GM12891 (cell line): ENCODE results near the gene EHD4.

Experiments
- POLR2A ChIP-seq: IDR thresholded peaks from 2 replicates; pipeline ENCODE4 v1.6.1; 2011; ENCODE audit warnings: low read depth, low read length, control low read depth
- SPI1 ChIP-seq: IDR thresholded peaks from 2 replicates; pipeline ENCODE4 v1.6.1; 2011; ENCODE audit warnings: low read depth, low read length, control low read depth
- TAF1 ChIP-seq: IDR thresholded peaks from 2 replicates; pipeline ENCODE4 v1.6.1; 2011; ENCODE audit warnings: low read depth, low read length, control low read depth

DNA sequence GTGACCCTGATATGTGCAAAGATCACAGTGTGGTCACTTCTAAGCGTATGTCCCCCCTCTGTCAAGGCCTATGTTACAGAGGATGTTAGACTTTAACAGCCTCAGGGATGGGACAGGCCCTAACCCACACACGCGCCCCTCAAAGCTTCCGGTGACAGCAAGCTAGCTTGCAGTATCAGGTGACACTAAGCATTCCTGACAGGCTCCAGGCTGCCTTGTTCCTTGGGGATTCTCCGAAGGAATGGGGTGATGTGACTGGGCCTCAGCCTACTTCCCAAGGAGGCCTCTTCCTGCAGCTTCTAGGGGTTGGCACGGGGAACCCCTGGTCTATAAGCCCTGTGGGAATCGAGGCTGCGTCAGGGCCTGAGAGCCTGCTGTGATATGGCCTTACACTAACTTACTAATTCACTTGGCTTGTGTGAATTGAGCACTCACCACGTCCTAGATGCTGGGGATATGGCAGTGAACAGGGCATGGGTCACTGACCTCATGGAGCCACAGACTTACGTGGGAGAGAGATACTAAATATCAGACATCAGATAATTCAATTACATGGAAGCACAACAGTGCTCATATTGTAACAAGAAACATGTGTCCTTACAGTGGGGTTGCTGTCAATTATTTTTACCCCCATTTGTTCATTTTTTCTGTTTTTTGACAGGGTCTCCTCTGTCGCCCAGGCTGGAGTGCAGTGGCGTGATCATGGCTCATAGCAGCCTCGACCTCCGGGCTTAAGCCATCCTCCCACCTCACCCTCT, 67.1 kb downstream of the EHD4 start:
- TF ChIP-seq TAF1: no peak
- no peak for TF ChIP-seq SPI1
- no peak for TF ChIP-seq POLR2A
